ENCODE results near the gene JCHAIN.
"Not testable (repeated sequence)": the region's sequence is repeated elsewhere in the genome, so short reads cannot be mapped to it uniquely, and the experiment has no call there.

The JCHAIN gene

DNA sequence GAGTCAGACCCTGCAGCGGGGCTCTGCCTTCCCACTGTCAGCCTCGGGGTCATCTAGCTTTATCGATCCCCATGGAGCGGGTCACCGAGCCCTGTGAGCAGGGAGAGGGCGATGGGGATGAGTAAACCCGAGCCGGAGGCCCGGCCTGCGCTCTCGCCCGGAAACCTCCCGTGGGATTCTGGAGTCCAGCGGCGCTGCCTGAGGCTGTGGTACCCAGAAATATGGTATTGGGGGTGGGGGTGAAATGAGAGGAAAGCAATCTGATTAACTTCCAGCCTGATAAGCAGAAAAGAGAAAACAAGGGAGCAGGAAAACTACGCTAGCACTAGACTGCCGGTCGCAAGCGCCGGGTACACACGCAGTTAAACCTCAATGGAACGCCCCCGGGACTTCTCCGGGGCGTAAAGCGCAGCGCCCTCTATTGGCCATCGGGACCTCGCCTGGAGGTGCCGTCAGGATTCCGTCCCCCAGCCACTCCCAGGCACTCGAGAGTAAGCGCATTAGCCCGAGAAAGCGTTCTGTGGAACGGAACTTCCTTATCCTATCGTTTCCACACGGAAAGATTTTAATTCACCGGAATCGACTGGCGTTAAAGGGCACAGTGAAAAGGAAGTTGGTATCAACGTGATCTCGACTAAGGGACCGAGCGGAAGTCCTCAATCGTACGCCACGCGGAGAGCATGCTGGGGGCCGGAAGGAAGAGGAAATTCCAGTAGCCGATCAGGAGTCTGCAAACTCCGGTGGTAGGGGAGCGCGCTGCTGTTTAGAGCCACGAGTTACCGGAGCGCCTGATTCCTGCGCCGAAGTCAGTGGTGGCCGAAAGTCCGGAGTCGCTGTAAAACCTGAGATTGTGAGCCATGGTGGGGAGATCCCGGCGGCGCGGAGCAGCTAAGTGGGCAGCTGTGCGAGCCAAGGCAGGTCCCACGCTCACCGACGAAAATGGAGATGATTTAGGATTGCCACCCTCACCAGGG is 21.8 kb upstream of the JCHAIN start, which contains the start of gene UTP3:
UTP3 (plus strand) TSS at position 712 of the 974 bp plus-strand sequence; CDS start at position 858, 146 bp downstream.
- DNase-seq = peak; percentile 95

DNA sequence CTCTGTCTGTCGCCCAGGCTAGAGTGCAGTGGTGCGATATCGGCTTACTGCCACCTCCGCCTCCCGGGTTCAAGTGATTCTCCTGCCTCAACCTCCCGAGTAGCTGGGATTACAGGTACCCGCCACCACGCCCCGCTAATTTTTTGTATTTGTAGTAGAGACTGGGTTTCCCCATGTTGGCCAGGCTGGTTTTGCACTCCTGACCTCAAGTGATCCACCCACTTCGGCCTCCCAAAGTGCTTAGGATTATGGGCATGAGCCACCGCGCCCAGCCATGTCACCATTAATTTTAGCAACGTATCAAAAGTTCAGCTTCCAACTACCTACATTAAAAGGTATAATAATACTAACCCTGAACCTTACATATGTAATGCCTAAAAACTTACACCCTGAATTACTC is 21.1 kb upstream of the JCHAIN start:
- peak; percentile 19 for DNase-seq

DNA sequence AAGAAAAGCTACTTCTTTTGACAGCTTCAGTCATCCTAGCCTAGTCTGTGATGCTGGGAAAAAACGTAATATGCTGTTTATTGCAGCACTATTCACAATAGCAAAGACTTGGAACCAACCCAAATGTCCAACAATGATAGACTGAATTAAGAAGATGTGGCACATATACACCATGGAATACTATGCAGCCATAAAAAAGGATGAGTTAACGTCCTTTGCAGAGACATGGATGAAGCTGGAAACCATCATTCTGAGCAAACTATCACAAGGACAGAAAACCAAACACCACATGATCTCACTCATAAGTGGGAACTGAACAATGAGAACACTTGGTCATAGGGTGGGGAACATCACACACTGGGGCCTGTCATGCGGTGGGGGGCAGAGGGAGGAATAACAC is 15.8 kb upstream of the JCHAIN start:
- not testable (repeated sequence) for DNase-seq

- DNase-seq = no peak
Measured at GRCh38 chr4:70681704-70682103, 15.4 kb upstream of the JCHAIN start.

- DNase-seq = no peak
Measured at GRCh38 chr4:70680934-70681333, 14.6 kb upstream of the JCHAIN start.

DNA sequence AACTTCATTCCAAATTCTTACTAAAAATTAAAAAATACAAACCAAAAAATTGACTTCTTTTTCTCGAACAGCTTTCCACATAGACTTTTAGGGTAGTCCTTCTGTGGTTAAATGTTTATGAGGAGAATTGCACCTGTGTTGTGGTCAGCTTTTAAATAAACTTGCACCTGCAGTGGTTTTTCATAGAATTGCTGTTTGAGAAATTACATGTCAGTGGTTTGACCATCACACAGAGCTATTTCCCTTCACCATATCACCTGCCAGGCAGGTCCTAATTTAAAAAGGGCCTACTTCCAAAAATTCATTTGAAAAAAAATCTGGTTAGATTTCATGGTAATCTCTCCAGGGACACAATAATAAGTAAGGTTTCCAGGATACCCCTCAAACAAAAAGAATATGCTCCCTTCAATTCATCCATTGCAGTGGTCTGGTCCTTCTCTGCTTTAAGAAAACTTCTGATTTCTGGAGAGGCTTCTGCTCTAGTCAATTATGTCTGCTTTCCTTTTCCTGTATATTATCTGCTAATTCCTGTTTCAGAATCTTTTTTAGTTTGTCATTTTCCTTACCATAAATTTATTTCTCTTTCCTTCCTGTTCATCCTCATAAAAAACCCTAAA is 12.2 kb upstream of the JCHAIN start:
- no peak for DNase-seq

GRCh38 chr4:70676554-70677090 is 10.3 kb upstream of the JCHAIN start:
- no peak for DNase-seq

GRCh38 chr4:70674731-70675130 is 8.4 kb upstream of the JCHAIN start:
- DNase-seq = no peak

- no peak for DNase-seq
Measured at GRCh38 chr4:70674191-70674590, 7.9 kb upstream of the JCHAIN start.

DNA sequence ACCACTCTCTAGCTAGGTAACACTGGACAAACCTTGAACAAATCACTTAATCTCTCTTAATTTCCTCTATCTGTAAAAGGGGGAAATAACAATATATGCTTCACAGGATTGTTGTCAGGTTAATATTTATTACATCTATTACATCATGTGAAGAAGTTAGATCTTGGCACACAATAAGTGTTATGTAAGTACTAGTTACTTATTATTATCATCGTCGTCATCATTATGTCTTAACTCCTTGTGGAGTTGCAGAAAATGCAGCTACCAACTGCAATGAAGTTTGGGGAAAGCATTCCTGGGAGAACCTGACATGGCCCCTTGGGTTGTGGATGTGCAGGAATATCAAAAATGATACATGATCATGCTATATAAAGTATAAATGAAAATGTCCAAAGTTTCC is 4.8 kb upstream of the JCHAIN start:
- no peak for DNase-seq

DNA sequence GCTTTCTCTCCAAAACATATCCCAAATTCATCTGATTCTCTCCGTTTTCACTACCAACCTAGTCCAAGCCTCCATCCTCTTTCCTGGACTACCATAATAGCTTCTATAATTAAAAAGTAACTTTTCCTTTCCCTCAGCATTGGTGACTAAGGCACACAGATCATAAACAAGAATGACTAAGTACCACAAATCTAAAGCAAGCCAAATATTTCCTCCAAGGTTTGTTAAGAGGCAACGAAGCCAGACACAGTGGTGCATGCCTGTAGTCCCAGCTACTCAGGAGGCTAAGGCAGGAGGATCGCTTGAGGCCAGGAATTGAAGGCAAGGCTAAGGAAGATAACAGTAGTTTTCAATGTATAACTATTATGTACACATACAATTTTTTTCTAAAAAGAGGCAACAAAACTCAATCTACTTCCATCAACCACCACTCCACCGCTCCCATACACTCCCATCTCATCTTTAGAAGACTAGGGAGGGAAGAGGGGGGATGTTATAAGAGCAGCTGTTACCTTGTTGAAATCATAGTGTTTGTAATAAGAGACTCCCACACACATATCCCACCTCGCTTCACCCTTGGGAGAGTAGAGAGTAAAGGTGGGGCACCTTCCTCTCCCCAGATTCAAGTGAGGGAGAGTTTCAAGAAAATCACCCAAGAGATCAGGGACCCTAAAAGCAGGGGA is 4.2 kb upstream of the JCHAIN start:
- DNase-seq = no peak

GRCh38 chr4:70667740-70668535 is 1.6 kb upstream of the JCHAIN start:
- no peak for DNase-seq

- DNase-seq = peak; percentile 71
Measured at GRCh38 chr4:70661309-70661922, 4.9 kb downstream of the JCHAIN start.

DNA sequence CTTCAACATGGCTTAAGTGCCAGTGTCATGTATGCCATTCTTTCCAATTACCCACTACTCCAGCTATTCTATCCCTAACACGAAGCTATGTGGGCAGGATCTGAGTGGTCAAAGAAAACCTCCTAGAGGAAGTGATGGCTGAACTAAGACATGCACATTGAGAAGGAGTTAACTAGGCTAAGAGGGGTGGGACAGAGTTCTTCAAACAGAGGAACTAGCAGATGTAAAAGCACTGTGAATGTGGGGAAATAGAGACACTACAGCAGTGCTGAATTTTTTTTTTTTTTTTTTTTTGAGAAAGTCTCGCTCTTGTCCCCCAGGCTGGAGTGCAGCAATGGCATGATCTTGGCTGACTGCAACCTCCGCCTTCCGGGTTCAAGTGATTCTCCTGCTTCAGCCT is 6.2 kb downstream of the JCHAIN start:
- DNase-seq = no peak

DNA sequence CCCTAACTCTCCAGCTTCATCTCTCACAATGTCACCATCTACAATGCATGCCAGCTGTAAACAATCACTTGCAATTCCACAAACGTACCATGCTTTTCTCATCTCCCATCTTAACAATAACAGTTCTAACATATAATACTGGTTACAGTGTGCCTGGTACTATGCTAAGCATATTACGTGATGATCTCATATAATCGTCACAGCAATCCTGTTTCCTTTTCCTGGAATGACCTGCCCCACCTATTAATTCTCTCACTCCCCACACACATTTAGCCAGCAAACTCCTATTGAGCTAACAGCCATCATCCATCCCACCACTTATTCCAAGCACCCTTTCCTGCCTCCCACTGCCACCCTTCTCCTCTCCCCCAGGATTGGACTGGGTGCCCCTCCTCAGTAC is 7.9 kb downstream of the JCHAIN start:
- no peak for DNase-seq

GRCh38 chr4:70657326-70657725 is 9.0 kb downstream of the JCHAIN start:
- DNase-seq = no peak

DNA sequence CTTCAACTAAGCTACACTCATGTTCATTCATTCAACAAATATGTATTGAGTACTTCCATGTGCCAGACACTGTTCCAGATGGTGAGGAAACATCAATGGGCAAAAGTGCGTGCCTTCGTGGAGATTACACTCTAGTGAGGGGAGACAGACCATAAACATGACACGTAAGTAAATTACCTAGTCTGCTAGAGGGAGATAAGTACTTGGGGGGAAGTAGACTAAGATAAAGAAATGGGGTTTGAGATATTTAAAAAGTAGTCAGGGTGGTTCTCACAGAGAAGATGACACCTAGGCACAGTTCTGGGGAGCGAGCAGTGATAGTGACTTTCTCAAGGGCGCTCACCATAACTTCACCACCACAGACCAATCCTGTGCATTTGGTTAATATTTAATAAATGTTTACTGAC is 11.7 kb downstream of the JCHAIN start:
- DNase-seq = no peak

DNA sequence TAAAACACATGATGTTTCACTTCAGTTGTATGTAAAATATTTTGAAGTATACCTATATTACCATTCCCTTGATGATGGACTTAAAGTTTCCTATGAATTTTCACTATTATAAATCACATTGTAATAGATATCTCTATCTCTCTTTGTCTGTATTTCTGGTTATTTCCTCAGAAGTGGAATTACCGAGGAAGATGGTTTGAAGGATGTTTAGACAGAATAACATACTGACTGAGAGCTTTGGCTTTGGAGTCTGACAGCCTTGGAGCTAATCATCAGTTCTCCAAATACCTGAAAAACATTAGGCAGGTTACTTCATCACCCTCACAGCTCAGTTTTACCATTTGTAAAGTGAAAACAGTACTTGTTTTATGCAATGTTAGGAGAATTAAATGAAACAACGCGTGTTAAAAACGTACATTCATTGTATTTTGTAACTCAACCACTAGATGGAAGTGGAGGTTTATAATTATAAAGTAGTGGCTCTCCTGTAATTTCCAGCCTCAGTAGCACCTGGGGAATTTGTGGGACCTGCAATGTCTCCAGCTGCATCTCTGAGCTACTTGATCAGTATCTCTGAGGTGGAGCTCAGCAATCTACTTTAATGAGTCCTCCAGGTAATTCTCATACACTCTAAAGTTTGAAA is 14.3 kb downstream of the JCHAIN start:
- DNase-seq = peak; percentile 35

DNA sequence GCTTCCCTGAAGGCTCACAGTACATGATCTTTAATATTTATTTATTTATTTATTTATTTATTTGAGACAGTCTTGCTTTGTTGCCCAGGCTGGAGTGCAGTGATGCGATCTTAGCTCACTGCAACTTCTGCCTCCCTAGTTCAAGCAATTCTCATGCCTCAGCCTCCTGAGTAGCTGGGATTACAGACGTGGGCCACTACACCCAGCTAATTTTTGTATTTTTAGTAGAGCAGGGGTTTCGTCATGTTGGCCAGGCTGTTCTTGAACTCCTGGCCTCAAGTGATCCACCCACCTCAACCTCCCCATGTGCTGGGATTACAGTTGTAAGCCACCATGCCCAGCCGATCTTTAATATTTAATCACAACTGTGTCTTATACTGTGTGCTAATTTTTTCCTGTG is 15.6 kb downstream of the JCHAIN start:
- DNase-seq = not testable (repeated sequence)

DNA sequence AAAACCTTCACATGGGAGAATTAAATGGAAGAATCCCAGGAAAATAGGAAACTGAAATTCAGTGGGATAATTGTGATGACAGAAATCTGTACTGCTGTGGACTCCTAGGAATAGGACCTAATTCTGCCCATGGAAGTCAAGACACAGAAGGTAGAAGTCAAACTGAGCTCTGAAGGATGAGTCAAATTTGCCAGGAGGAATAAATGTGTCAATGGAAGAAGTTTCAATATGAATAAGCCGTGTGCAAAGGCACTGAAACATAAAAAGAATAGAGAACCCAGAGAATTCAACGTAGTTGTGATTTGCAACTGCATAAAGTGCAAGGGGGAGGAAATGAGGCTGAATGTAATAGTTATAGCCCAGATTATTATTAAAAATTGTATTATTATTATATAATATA is 26.1 kb downstream of the JCHAIN start:
- peak; percentile 45 for DNase-seq

- DNase-seq = no peak
Measured at GRCh38 chr4:70637239-70637913, 28.9 kb downstream of the JCHAIN start.
